Stimulated activated CD4-positive, alpha-beta T cell treated with anti-CD3 and anti-CD28 coated beads, Interleukin-4, amount 100 ng/mL, for 24 hours (primary cell): ENCODE results near the gene TBR1.

ENCODE experiments used
- DNase-seq: peaks from one replicate; pipeline ENCODE4 v3.0.0-alpha.2; 2020

The TBR1 gene

GRCh38 chr2:161415034-161415986 is 787 bp upstream of the TBR1 start:
- DNase-seq, result no peak

GRCh38 chr2:161416708-161417437 is 776 bp downstream of the TBR1 start:
- DNase-seq, result no peak

- DNase-seq, result no peak
Observed at GRCh38 chr2:161417438-161418274, 1.6 kb downstream of the TBR1 start.

GRCh38 chr2:161418275-161418714 is 2.2 kb downstream of the TBR1 start:
- no peak for DNase-seq

- no peak for DNase-seq
Observed at GRCh38 chr2:161418715-161419637, 2.9 kb downstream of the TBR1 start.

GRCh38 chr2:161419638-161420190 is 3.6 kb downstream of the TBR1 start:
- DNase-seq, result no peak

- DNase-seq, result no peak
Observed at GRCh38 chr2:161420406-161421074, 4.4 kb downstream of the TBR1 start.

GRCh38 chr2:161421686-161422085 is 5.6 kb downstream of the TBR1 start:
- no peak for DNase-seq

- no peak for DNase-seq
Observed at GRCh38 chr2:161422816-161423403, 6.8 kb downstream of the TBR1 start.

- DNase-seq, result no peak
Observed at GRCh38 chr2:161423421-161424393, 7.6 kb downstream of the TBR1 start.

GRCh38 chr2:161424394-161424769 is 8.3 kb downstream of the TBR1 start:
- no peak for DNase-seq

- DNase-seq, result no peak
Observed at GRCh38 chr2:161424891-161425727, 9.0 kb downstream of the TBR1 start.

GRCh38 chr2:161425728-161426454 is 9.8 kb downstream of the TBR1 start:
- no peak for DNase-seq

- no peak for DNase-seq
Observed at GRCh38 chr2:161426455-161426921, 10.4 kb downstream of the TBR1 start.

GRCh38 chr2:161426922-161427663 is 11.0 kb downstream of the TBR1 start:
- no peak for DNase-seq

- no peak for DNase-seq
Observed at GRCh38 chr2:161427664-161428587, 11.8 kb downstream of the TBR1 start.
